ENCODE measurements around the gene WIPI1. TPM values are rescaled to one million over a fixed set of nuclear protein-coding genes. Genes with fewer than 3 reads are reported as not detected.

Gene WIPI1
- total RNA-seq, 6 experiments from 2014 or later: 62.6 to 90.9 (median 84.9) TPM

DNA sequence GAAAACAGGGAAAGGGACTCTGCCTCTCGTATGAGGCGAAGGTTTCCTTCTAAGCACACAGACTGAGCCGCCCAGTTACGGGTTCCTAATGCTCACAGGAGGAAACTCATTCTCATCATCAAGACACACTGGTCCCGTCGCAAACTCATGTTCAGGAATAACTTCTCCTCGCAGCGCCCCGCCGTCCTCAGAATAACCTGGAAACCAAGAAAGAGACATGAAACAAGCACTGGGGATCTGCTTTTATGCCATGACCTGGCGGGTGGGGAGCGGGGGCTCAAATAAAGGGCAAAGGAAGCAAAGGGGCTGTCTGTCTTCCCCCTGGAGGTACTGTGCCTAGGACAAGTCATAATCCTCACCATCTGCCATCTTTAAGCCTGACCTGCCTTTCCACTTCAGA is 31.3 kb downstream of the WIPI1 start:
- H3K4me3 Mint-ChIP-seq: no peak overlapping the region
- TF ChIP-seq, protein P1, sequence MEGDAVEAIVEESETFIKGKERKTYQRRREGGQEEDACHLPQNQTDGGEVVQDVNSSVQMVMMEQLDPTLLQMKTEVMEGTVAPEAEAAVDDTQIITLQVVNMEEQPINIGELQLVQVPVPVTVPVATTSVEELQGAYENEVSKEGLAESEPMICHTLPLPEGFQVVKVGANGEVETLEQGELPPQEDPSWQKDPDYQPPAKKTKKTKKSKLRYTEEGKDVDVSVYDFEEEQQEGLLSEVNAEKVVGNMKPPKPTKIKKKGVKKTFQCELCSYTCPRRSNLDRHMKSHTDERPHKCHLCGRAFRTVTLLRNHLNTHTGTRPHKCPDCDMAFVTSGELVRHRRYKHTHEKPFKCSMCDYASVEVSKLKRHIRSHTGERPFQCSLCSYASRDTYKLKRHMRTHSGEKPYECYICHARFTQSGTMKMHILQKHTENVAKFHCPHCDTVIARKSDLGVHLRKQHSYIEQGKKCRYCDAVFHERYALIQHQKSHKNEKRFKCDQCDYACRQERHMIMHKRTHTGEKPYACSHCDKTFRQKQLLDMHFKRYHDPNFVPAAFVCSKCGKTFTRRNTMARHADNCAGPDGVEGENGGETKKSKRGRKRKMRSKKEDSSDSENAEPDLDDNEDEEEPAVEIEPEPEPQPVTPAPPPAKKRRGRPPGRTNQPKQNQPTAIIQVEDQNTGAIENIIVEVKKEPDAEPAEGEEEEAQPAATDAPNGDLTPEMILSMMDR (IDR thresholded peaks at IDR 0.05): no peak
- no peaks in the 10 kb centered on the region for H3K4me1 Mint-ChIP-seq (ENCODE audit: low read depth)
- H3K27ac Mint-ChIP-seq: no peak overlapping the region
- no peaks in the 10 kb centered on the region for H3K27me3 Mint-ChIP-seq (ENCODE audit: insufficient read depth)
- H3K9me3 Mint-ChIP-seq: no peaks in the 10 kb centered on the region; the same call in 1 of the 2 replicates
- DNase-seq: no peak
- peaks cover 10% of the 10 kb centered on the region for H3K36me3 Mint-ChIP-seq (ENCODE audit: low read depth)

DNA sequence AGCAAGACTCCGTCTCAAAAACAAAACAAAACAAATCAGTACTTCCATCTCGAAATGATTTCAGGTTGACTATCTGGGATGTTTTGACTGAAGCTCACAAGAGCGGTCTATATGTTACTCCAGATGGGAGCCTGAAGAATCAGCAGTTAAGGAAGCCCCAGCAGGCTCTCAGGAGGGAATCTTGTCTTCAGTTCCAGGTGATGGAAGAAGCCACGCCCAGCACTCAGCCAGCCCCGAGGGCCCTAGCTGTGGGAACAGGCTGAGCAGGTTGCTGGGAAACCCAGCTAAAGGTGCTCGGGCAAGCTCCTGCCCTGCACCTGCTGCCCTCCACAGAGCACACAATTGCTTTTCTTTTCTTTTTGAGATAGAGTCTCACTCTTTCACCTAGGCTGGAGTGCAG is 32.4 kb downstream of the WIPI1 start:
- Mint-ChIP-seq H3K9me3 (no peaks in the 10 kb centered on the region; the same call in 1 of the 2 replicates), H3K4me3 (no peak overlapping the region), H3K4me1 (ENCODE audit: low read depth) (no peaks in the 10 kb centered on the region), H3K36me3 (ENCODE audit: low read depth) (peaks cover 21% of the 10 kb centered on the region), H3K27ac (no peak overlapping the region), H3K27me3 (ENCODE audit: insufficient read depth) (no peaks in the 10 kb centered on the region)
- TF ChIP-seq, protein P1 (IDR thresholded peaks at IDR 0.05): no peak
- DNase-seq: no peak

DNA sequence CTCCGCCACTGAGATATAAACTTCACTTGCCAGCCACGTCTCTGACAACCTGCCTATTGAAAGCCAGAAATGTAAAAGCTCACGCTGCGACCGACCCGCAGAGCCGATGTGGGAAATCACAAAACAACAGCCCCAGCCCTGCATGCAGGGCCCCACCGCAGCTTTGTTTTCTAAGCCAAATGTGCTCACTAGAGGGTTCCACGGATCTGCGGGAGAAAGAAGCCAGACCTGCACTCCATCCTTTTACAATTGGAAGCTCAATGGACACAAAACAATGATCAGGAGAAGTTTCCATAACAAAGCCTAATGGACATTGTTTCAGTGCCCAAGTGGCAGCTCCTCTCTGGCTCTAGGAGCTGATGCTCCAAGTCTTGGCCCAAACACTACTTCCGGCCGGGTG is 33.1 kb downstream of the WIPI1 start:
- Mint-ChIP-seq H3K27ac (no peak overlapping the region), H3K4me1 (ENCODE audit: low read depth) (no peaks in the 10 kb centered on the region), H3K27me3 (ENCODE audit: insufficient read depth) (no peaks in the 10 kb centered on the region), H3K9me3 (no peaks in the 10 kb centered on the region; the same call in 1 of the 2 replicates), H3K36me3 (ENCODE audit: low read depth) (peaks cover 27% of the 10 kb centered on the region), H3K4me3 (no peak overlapping the region)
- TF ChIP-seq, protein P1 (IDR thresholded peaks at IDR 0.05): no peak
- no peak for DNase-seq

DNA sequence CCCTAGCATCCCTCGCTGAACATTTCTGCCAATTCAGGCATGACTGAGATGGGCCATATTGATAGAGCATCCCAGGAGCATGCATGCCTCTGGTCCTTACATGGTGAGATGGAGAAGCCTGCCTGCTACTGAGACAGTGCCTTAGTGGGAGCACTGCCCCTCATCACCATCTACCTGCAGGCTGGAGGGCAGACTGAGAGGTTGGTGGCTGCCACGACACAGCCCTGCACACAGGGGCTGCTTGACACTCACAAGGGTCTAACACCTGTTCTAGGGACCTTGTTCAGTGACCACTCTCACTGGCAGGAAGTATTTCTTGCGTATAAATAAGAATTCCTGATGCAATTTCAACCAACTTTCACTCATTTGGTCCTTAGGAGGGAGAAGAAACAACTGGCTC is 34.0 kb downstream of the WIPI1 start:
- H3K27me3 Mint-ChIP-seq (ENCODE audit: insufficient read depth): no peaks in the 10 kb centered on the region
- no peak overlapping the region for H3K4me3 Mint-ChIP-seq
- H3K27ac Mint-ChIP-seq: no peak overlapping the region
- TF ChIP-seq, protein P1 (IDR thresholded peaks at IDR 0.05): no peak
- peaks cover 30% of the 10 kb centered on the region for H3K36me3 Mint-ChIP-seq (ENCODE audit: low read depth)
- DNase-seq: no peak
- H3K4me1 Mint-ChIP-seq (ENCODE audit: low read depth): no peaks in the 10 kb centered on the region
- peaks cover 8% of the 10 kb centered on the region for H3K9me3 Mint-ChIP-seq

DNA sequence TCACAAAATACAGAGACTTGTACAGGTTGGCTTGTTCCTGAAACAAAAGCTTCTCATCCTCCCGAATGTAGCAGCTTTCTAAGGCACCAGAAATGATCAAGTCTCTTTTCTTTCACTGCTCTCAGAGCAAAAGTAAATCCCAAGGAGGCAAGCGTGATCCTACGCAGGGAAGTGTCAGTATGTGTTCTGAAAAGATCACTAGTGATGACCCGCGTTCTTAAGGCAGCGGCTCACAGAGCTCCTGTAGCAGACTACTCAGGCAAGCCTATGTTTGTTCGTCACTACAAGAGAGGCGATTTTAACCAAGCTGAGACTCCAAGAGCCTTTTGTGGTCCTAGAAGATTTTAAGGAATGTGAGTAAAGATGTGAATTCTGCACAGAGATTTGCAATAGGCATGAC is 34.5 kb downstream of the WIPI1 start:
- Mint-ChIP-seq H3K4me3 (no peak overlapping the region), H3K36me3 (ENCODE audit: low read depth) (peaks cover 34% of the 10 kb centered on the region), H3K27me3 (ENCODE audit: insufficient read depth) (no peaks in the 10 kb centered on the region), H3K27ac (no peak overlapping the region), H3K4me1 (ENCODE audit: low read depth) (no peaks in the 10 kb centered on the region), H3K9me3 (peaks cover 13% of the 10 kb centered on the region)
- TF ChIP-seq, protein P1 (IDR thresholded peaks at IDR 0.05): no peak
- DNase-seq: no peak

DNA sequence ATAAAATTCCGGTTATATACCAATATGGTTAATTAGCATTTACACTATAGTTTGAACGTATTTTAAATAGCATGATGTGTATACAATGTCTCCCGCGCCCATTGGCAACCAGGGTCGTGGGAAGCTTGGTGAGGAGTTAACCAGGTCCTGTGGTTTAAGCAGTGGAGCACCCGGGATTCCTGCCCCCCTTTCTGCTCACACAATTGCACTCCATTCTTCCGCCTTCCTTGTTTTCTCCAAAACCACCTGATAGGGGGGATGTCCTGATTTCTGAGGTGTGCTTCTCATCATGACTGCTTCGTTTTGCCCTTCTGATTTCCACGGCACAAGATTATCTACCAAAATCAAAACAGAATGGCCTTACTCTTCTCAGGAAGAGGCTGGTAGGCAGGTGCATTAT is 35.8 kb downstream of the WIPI1 start:
- no peak for DNase-seq
- H3K9me3 Mint-ChIP-seq: peaks cover 19% of the 10 kb centered on the region
- H3K36me3 Mint-ChIP-seq (ENCODE audit: low read depth): peaks cover 39% of the 10 kb centered on the region
- H3K27ac Mint-ChIP-seq: no peak overlapping the region
- H3K27me3 Mint-ChIP-seq (ENCODE audit: insufficient read depth): peaks cover 3% of the 10 kb centered on the region; the same call in 1 of the 2 replicates
- no peaks in the 10 kb centered on the region for H3K4me1 Mint-ChIP-seq (ENCODE audit: low read depth)
- H3K4me3 Mint-ChIP-seq: no peak overlapping the region
- TF ChIP-seq, protein P1 (IDR thresholded peaks at IDR 0.05): no peak

Data from HFFc6 (cell line).